PFSK-1 (cell line): ENCODE data around the gene PLAC1.

ENCODE experiments used
- POLR2AphosphoS5 ChIP-seq: IDR thresholded peaks from 2 replicates; pipeline ENCODE4 v1.6.1; 2012; ENCODE audit warnings: low read depth, mild to moderate bottlenecking, control low read depth, low read length, moderate library complexity
- TAF1 ChIP-seq: IDR thresholded peaks from 2 replicates; pipeline ENCODE4 v1.6.1; 2012; ENCODE audit warnings: low read length, control low read depth, borderline replicate concordance; ENCODE audit not compliant: insufficient read depth
- TF ChIP-seq, protein P1 (sequence below), 2 experiments: IDR thresholded peaks; 2 replicates each; pipeline versions ENCODE4 v1.6.1 to v1.8.0; 2011 to 2012; ENCODE audit warnings: low read depth in 2 of 2, low read length in 2 of 2, control low read depth in 1 of 2, inconsistent platforms in 1 of 2, mild to moderate bottlenecking in 1 of 2, moderate library complexity in 1 of 2; ENCODE audit not compliant: insufficient read depth in 1 of 2

- no peak for TF ChIP-seq TAF1
- TF ChIP-seq, protein P1, sequence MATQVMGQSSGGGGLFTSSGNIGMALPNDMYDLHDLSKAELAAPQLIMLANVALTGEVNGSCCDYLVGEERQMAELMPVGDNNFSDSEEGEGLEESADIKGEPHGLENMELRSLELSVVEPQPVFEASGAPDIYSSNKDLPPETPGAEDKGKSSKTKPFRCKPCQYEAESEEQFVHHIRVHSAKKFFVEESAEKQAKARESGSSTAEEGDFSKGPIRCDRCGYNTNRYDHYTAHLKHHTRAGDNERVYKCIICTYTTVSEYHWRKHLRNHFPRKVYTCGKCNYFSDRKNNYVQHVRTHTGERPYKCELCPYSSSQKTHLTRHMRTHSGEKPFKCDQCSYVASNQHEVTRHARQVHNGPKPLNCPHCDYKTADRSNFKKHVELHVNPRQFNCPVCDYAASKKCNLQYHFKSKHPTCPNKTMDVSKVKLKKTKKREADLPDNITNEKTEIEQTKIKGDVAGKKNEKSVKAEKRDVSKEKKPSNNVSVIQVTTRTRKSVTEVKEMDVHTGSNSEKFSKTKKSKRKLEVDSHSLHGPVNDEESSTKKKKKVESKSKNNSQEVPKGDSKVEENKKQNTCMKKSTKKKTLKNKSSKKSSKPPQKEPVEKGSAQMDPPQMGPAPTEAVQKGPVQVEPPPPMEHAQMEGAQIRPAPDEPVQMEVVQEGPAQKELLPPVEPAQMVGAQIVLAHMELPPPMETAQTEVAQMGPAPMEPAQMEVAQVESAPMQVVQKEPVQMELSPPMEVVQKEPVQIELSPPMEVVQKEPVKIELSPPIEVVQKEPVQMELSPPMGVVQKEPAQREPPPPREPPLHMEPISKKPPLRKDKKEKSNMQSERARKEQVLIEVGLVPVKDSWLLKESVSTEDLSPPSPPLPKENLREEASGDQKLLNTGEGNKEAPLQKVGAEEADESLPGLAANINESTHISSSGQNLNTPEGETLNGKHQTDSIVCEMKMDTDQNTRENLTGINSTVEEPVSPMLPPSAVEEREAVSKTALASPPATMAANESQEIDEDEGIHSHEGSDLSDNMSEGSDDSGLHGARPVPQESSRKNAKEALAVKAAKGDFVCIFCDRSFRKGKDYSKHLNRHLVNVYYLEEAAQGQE (IDR thresholded peaks at IDR 0.05; ENCODE audit: insufficient read depth in 1 of 2, low read depth in 2 of 2, low read length in 2 of 2) = no peak
- TF ChIP-seq POLR2AphosphoS5 = no peak
Measured at GRCh38 chrX:134692990-134693389, 34.7 kb upstream of the PLAC1 start.
